Liver (tissue), 9 donors: ENCODE results near the gene EPC2. TPM values are rescaled to one million over a fixed set of nuclear protein-coding genes. Genes with fewer than 3 reads are reported as not detected.

Source experiments
- DNase-seq: peaks from one replicate; pipeline ENCODE4 v3.0.0-alpha.2; 2017; ENCODE audit warnings: low spot score
- H3K27ac ChIP-seq, 2 donors: one replicate each; pipeline ENCODE4 v1.7.0; 2013; ENCODE audit warnings: inconsistent platforms in 2 of 2, low read length in 2 of 2, control low read depth in 1 of 2, low read depth in 1 of 2, mild to moderate bottlenecking in 1 of 2
- H3K27me3 ChIP-seq, 4 donors: one replicate each; pipeline versions ENCODE4 v1.6.1 to v1.7.0; 2013; ENCODE audit warnings: low read length in 3 of 4, inconsistent platforms in 1 of 4, mild to moderate bottlenecking in 1 of 4, moderate library complexity in 1 of 4; ENCODE audit not compliant: control insufficient read depth in 4 of 4, insufficient read depth in 4 of 4
- H3K36me3 ChIP-seq, 4 donors: one replicate each; pipeline versions ENCODE4 v1.6.1 to v1.7.0; 2013; ENCODE audit warnings: low read length in 3 of 4, mild to moderate bottlenecking in 3 of 4, low read depth in 1 of 4, moderate library complexity in 1 of 4; ENCODE audit not compliant: control insufficient read depth in 4 of 4, insufficient read depth in 3 of 4
- H3K4me1 ChIP-seq, 4 donors: one replicate each; pipeline versions ENCODE4 v1.6.1 to v1.7.0; 2013; ENCODE audit warnings: low read length in 3 of 4, mild to moderate bottlenecking in 3 of 4, moderate library complexity in 1 of 4; ENCODE audit not compliant: control insufficient read depth in 4 of 4, insufficient read depth in 4 of 4
- H3K4me3 ChIP-seq, 3 donors: one replicate each; pipeline versions ENCODE4 v1.6.1 to v1.7.0; 2013; ENCODE audit warnings: low read length in 3 of 3, control low read depth in 1 of 3, low read depth in 1 of 3, mild to moderate bottlenecking in 1 of 3
- H3K9ac ChIP-seq, 2 donors: one replicate each; pipeline ENCODE4 v1.7.0; 2013; ENCODE audit warnings: low read length in 2 of 2, mild to moderate bottlenecking in 2 of 2, moderate library complexity in 2 of 2, control low read depth in 1 of 2, low read depth in 1 of 2
- H3K9me3 ChIP-seq, 4 donors: one replicate each; pipeline versions ENCODE4 v1.6.1 to v1.7.0; 2013; ENCODE audit warnings: low read length in 3 of 4; ENCODE audit not compliant: control insufficient read depth in 4 of 4
- ATF3 ChIP-seq: IDR thresholded peaks from 2 replicates; pipeline ENCODE4 v1.6.1; 2016; ENCODE audit warnings: antibody characterized with exemption
- CTCF ChIP-seq: fragments of 150-350 bp; IDR thresholded peaks from 2 replicates; pipeline ENCODE4 v1.5.1; 2017; ENCODE audit warnings: improper control_type of control experiment, low read depth, low read length; ENCODE audit not compliant: missing input control
- EGR1 ChIP-seq, 2 donors: IDR thresholded peaks; 2 replicates each; pipeline ENCODE4 v1.6.1; 2016 to 2018; ENCODE audit warnings: antibody characterized with exemption in 2 of 2, low read depth in 2 of 2
- GABPA ChIP-seq, 2 donors: IDR thresholded peaks in 1 of 2; conservative IDR thresholded peaks in 1 of 2; 2 replicates each; pipeline ENCODE4 v1.6.1; 2016; ENCODE audit warnings: antibody characterized with exemption in 2 of 2, mild to moderate bottlenecking in 1 of 2, moderate library complexity in 1 of 2
- HNF4A ChIP-seq, 2 donors: conservative IDR thresholded peaks; 2 replicates each; pipeline ENCODE4 v1.6.1; 2016; ENCODE audit warnings: antibody characterized with exemption in 2 of 2, mild to moderate bottlenecking in 2 of 2
- HNF4G ChIP-seq: IDR thresholded peaks from 2 replicates; pipeline ENCODE4 v1.6.1; 2016; ENCODE audit warnings: antibody characterized with exemption
- RAD21 ChIP-seq, 2 donors: IDR thresholded peaks; 2 replicates each; pipeline ENCODE4 v1.6.1; 2016; ENCODE audit warnings: antibody characterized with exemption in 2 of 2, mild to moderate bottlenecking in 2 of 2
- SP1 ChIP-seq: IDR thresholded peaks from 2 replicates; pipeline ENCODE4 v1.6.1; 2018; ENCODE audit warnings: antibody characterized with exemption, mild to moderate bottlenecking
- TAF1 ChIP-seq: conservative IDR thresholded peaks from 2 replicates; pipeline ENCODE4 v1.6.1; 2016; ENCODE audit warnings: antibody characterized with exemption, mild to moderate bottlenecking
- YY1 ChIP-seq: IDR thresholded peaks from 2 replicates; pipeline ENCODE4 v1.6.1; 2016; ENCODE audit warnings: antibody characterized with exemption, mild to moderate bottlenecking
- ZBTB33 ChIP-seq: IDR thresholded peaks from 2 replicates; pipeline ENCODE4 v1.6.1; 2016; ENCODE audit warnings: antibody characterized with exemption
- WGBS: extraction: QIAGEN DNeasy Blood & Tissue Kit; methylation state at CpG from one replicate; pipeline ENCODE4 v1.1.7; 2013; 5-methylcytosine and 5-hydroxymethylcytosine counted together
- polyA plus RNA-seq, 2 donors: library from polyadenylated mRNA; stranded (reverse) in 1 of 2; unstranded in 1 of 2; fragments of 200-250 nt in 1 of 2; fragments of >200 nt in 1 of 2; fragmentation: Nextera tagmentation in 1 of 2; extraction: Ambion mirVana in 1 of 2; gene quantifications; one replicate each; pipeline versions ENCODE4 v1.2.1 to v1.2.3, GENCODE V29; 2013 to 2015
- total RNA-seq, 2 donors: library from RNA; depleted of rRNA; stranded (reverse); fragments of >200 nt; gene quantifications; one replicate each; pipeline ENCODE4 v1.2.3, GENCODE V29; 2014
- TF ChIP-seq, protein P1 (sequence below): IDR thresholded peaks from 2 replicates; pipeline ENCODE4 v1.6.1; 2016; ENCODE audit warnings: antibody characterized with exemption
- donor health status: healthy.
- donor health status: healthy.
- donor health status: healthy.
- donor health status: healthy.
- donor health status: healthy.

EPC2 gene
- total and polyA plus RNA-seq, 4 donors: 2.8 to 17.7 (median 9.6) TPM

GRCh38 chr2:148739454-148740105 lies 95.0 kb downstream of the EPC2 start:
- no peaks in the 10 kb centered on the region for H3K36me3 ChIP-seq
- TF ChIP-seq SP1: no peak
- TF ChIP-seq, protein P1, sequence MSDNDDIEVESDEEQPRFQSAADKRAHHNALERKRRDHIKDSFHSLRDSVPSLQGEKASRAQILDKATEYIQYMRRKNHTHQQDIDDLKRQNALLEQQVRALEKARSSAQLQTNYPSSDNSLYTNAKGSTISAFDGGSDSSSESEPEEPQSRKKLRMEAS: no peak
- no peak for TF ChIP-seq ZBTB33
- TF ChIP-seq YY1: no peak
- TF ChIP-seq HNF4G: no peak
- TF ChIP-seq TAF1: no peak
- TF ChIP-seq ATF3: no peak
- no peak for TF ChIP-seq EGR1 (IDR thresholded peaks at IDR 0.05; ENCODE audit: low read depth in 2 of 2)
- no peak for TF ChIP-seq GABPA (IDR thresholded peaks at IDR 0.05 in 1 of 2, conservative IDR thresholded peaks at IDR 0.05 in 1 of 2)
- TF ChIP-seq HNF4A (conservative IDR thresholded peaks at IDR 0.05): no peak
- TF ChIP-seq CTCF: no peak
- H3K4me3 ChIP-seq: no peak overlapping the region
- DNase-seq: no peak
- no peak overlapping the region for H3K27ac ChIP-seq
- no peaks in the 10 kb centered on the region for H3K9me3 ChIP-seq
- 83% methylated on average over 2 of the region's 2 CpGs for WGBS
- no peaks in the 10 kb centered on the region for H3K27me3 ChIP-seq
- H3K9ac ChIP-seq: no peak overlapping the region
- no peaks in the 10 kb centered on the region for H3K4me1 ChIP-seq

DNA sequence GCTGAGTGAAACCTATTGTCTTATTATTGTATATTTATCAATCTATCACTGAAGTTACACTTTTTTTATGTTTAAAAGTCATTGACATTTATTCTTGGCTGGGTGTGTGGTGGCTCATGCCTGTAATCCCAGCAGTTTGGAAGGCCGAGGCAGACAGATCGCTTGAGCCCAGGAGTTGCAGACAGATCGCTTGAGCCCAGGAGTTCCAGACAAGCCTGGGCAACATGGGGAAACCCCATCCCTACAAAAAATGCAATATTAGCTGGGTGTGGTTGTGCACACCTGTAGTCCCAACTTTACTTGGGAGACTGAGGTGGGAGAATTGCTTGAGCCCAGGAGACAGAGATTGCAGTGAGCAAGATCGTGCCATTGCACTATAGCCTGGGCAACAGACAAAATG lies 97.8 kb downstream of the EPC2 start:
- Histone ChIP-seq H3K4me3 (no peak overlapping the region), H3K9ac (no peak overlapping the region), H3K4me1 (peaks cover 0 to 5% (median 3%) of the 10 kb centered on the region in 4 donors), H3K27ac (no peak overlapping the region), H3K36me3 (no peaks in the 10 kb centered on the region), H3K9me3 (no peaks in the 10 kb centered on the region), H3K27me3 (no peaks in the 10 kb centered on the region)
- TF ChIP-seq RAD21 (IDR thresholded peaks at IDR 0.05): no peak
- no peak for TF ChIP-seq YY1
- no peak for TF ChIP-seq ATF3
- TF ChIP-seq EGR1 (IDR thresholded peaks at IDR 0.05; ENCODE audit: low read depth in 2 of 2): no peak
- 94% methylated on average over 4 of the region's 4 CpGs for WGBS
- DNase-seq: no peak
